IPS-NIHi11 (cell line): ENCODE results near the gene C22orf39.
"Not testable (repeated sequence)": the region's sequence is repeated elsewhere in the genome, so short reads cannot be mapped to it uniquely, and the experiment has no call there.

Source experiments
- DNase-seq: peaks from one replicate; pipeline ENCODE4 v3.0.0; 2012; ENCODE audit warnings: mixed read lengths, low spot score

Gene C22orf39

GRCh38 chr22:19453718-19454117 lies 6.2 kb upstream of the C22orf39 start:
- DNase-seq = no peak

- no peak for DNase-seq
These were observed 4.1 kb upstream of the C22orf39 start for GRCh38 chr22:19451570-19451969.

GRCh38 chr22:19450363-19451175 lies 3.1 kb upstream of the C22orf39 start:
- DNase-seq = no peak

GRCh38 chr22:19449422-19449767 lies 1.9 kb upstream of the C22orf39 start:
- DNase-seq = no peak

- DNase-seq = no peak
These were observed 1.4 kb upstream of the C22orf39 start for GRCh38 chr22:19448739-19449421.

- peak; percentile 75 for DNase-seq
These were observed 631 bp upstream of the C22orf39 start for GRCh38 chr22:19448076-19448607.

- peak; percentile 84 for DNase-seq
These were observed 745 bp downstream of the C22orf39 start for GRCh38 chr22:19446603-19447329.

GRCh38 chr22:19445279-19445982 lies 2.1 kb downstream of the C22orf39 start:
- not testable (repeated sequence) for DNase-seq

GRCh38 chr22:19443544-19444211 lies 3.8 kb downstream of the C22orf39 start:
- no peak for DNase-seq

- DNase-seq = no peak
These were observed 5.3 kb downstream of the C22orf39 start for GRCh38 chr22:19442166-19442565.

- no peak for DNase-seq
These were observed 6.9 kb downstream of the C22orf39 start for GRCh38 chr22:19440411-19441195.

GRCh38 chr22:19438298-19438697 lies 9.2 kb downstream of the C22orf39 start:
- DNase-seq = no peak

- not testable (repeated sequence) for DNase-seq
These were observed 10.9 kb downstream of the C22orf39 start for GRCh38 chr22:19436444-19437161.

GRCh38 chr22:19434829-19435580 lies 12.5 kb downstream of the C22orf39 start:
- DNase-seq = no peak

GRCh38 chr22:19434401-19434800 lies 13.1 kb downstream of the C22orf39 start:
- DNase-seq = no peak

- DNase-seq = peak; percentile 90
These were observed 15.2 kb downstream of the C22orf39 start, which contains the start of gene MRPL40 for GRCh38 chr22:19432133-19432851. TSS of gene MRPL40 (plus strand) at chr22:19432545. CDS start at chr22:19432555, 10 bp downstream.

- peak; percentile 87 for DNase-seq
These were observed 15.8 kb downstream of the C22orf39 start, which contains the start of gene HIRA for GRCh38 chr22:19431649-19432132. TSS of gene HIRA (minus strand) at chr22:19431733. CDS start at chr22:19431476, 257 bp downstream.
